ENCODE data around the gene H2BK1. TPM values are rescaled to one million over a fixed set of nuclear protein-coding genes. Genes with fewer than 3 reads are reported as not detected.

The H2BK1 gene
- total and polyA plus RNA-seq, 2 of the 13 experiments (the other 11 are each of a cell fraction or from before 2014, with no cell fraction given), result not detected

GRCh38 chr7:151188252-151188542 lies 22.1 kb downstream of the H2BK1 start (continued):
- TF ChIP-seq, protein P1, sequence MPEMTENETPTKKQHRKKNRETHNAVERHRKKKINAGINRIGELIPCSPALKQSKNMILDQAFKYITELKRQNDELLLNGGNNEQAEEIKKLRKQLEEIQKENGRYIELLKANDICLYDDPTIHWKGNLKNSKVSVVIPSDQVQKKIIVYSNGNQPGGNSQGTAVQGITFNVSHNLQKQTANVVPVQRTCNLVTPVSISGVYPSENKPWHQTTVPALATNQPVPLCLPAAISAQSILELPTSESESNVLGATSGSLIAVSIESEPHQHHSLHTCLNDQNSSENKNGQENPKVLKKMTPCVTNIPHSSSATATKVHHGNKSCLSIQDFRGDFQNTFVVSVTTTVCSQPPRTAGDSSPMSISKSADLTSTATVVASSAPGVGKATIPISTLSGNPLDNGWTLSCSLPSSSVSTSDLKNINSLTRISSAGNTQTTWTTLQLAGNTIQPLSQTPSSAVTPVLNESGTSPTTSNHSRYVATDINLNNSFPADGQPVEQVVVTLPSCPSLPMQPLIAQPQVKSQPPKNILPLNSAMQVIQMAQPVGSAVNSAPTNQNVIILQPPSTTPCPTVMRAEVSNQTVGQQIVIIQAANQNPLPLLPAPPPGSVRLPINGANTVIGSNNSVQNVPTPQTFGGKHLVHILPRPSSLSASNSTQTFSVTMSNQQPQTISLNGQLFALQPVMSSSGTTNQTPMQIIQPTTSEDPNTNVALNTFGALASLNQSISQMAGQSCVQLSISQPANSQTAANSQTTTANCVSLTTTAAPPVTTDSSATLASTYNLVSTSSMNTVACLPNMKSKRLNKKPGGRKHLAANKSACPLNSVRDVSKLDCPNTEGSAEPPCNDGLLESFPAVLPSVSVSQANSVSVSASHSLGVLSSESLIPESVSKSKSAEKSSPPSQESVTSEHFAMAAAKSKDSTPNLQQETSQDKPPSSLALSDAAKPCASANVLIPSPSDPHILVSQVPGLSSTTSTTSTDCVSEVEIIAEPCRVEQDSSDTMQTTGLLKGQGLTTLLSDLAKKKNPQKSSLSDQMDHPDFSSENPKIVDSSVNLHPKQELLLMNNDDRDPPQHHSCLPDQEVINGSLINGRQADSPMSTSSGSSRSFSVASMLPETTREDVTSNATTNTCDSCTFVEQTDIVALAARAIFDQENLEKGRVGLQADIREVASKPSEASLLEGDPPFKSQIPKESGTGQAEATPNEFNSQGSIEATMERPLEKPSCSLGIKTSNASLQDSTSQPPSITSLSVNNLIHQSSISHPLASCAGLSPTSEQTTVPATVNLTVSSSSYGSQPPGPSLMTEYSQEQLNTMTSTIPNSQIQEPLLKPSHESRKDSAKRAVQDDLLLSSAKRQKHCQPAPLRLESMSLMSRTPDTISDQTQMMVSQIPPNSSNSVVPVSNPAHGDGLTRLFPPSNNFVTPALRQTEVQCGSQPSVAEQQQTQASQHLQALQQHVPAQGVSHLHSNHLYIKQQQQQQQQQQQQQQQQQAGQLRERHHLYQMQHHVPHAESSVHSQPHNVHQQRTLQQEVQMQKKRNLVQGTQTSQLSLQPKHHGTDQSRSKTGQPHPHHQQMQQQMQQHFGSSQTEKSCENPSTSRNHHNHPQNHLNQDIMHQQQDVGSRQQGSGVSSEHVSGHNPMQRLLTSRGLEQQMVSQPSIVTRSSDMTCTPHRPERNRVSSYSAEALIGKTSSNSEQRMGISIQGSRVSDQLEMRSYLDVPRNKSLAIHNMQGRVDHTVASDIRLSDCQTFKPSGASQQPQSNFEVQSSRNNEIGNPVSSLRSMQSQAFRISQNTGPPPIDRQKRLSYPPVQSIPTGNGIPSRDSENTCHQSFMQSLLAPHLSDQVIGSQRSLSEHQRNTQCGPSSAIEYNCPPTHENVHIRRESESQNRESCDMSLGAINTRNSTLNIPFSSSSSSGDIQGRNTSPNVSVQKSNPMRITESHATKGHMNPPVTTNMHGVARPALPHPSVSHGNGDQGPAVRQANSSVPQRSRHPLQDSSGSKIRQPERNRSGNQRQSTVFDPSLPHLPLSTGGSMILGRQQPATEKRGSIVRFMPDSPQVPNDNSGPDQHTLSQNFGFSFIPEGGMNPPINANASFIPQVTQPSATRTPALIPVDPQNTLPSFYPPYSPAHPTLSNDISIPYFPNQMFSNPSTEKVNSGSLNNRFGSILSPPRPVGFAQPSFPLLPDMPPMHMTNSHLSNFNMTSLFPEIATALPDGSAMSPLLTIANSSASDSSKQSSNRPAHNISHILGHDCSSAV (CRISPR knock-in tag; IDR thresholded peaks at IDR 0.05; ENCODE audit: borderline replicate concordance), result no peak
- TF ChIP-seq ZNF616 (CRISPR knock-in tag; IDR thresholded peaks at IDR 0.05; ENCODE audit: low read depth) (no peak), ZSCAN25 (CRISPR knock-in tag; IDR thresholded peaks at IDR 0.05) (no peak), SOX6 (IDR thresholded peaks at IDR 0.05) (no peak), SOX6 (CRISPR knock-in tag; IDR thresholded peaks at IDR 0.05) (no peak), NR2F1 (CRISPR knock-in tag; IDR thresholded peaks at IDR 0.05) (no peak)
